Activated CD8-positive, alpha-beta T cell treated with anti-CD3 and anti-CD28 coated beads for 36 hours (primary cell): ENCODE results near the gene ERBB3. TPM values are rescaled to one million over a fixed set of nuclear protein-coding genes. Genes with fewer than 3 reads are reported as not detected.

ENCODE experiments used
- ATAC-seq: fragments of 200-7000 bp; cut with Tn5 transposase; one replicate; pipeline ENCODE4 v1.10.0; 2021; ENCODE audit warnings: mild to moderate bottlenecking, moderate library complexity
- CTCF ChIA-PET: fragments of 350-600 bp; sonication (Branson Sonifier 250); formaldehyde crosslinking; loops from one replicate; lab custom pipeline; 2021; ENCODE audit warnings: antibody characterized with exemption; lab: Charles Lee
- POLR2A ChIA-PET: fragments of 350-600 bp; sonication (Branson Sonifier 250); formaldehyde crosslinking; loops from one replicate; lab custom pipeline; 2021; ENCODE audit warnings: antibody characterized with exemption; lab: Charles Lee
- DNase-seq: peaks from one replicate; pipeline ENCODE4 v3.0.0-alpha.2; 2020
- H3K27ac Mint-ChIP-seq: one replicate; pipeline ENCODE4 v1.8.0; 2021; ENCODE audit warnings: mild to moderate bottlenecking, mixed read lengths
- H3K27me3 Mint-ChIP-seq: one replicate; pipeline ENCODE4 v1.8.0; 2021; ENCODE audit warnings: mixed read lengths
- H3K36me3 Mint-ChIP-seq: one replicate; pipeline ENCODE4 v1.8.0; 2021; ENCODE audit warnings: low read depth, mixed read lengths
- H3K4me1 Mint-ChIP-seq: one replicate; pipeline ENCODE4 v1.8.0; 2021; ENCODE audit warnings: low read depth, mixed read lengths
- H3K4me3 Mint-ChIP-seq: one replicate; pipeline ENCODE4 v1.8.0; 2021; ENCODE audit warnings: mild to moderate bottlenecking, moderate library complexity, mixed read lengths
- H3K9me3 Mint-ChIP-seq: one replicate; pipeline ENCODE4 v1.8.0; 2021; ENCODE audit warnings: mixed read lengths
- CTCF ChIP-seq: fragments of 200-600 bp; IDR thresholded peaks from one replicate; pipeline ENCODE4 v1.8.0; 2022; ENCODE audit warnings: antibody characterized with exemption, mild to moderate bottlenecking
- intact Hi-C: fragments of 100-400 bp; cut with micrococcal nuclease; formaldehyde crosslinking; loops from one replicate; pipeline ENCODE4 v1.10.0; 2022
- total RNA-seq, 2 experiments: library from RNA; stranded (reverse); gene quantifications; one replicate each; pipeline ENCODE4 v1.2.3, GENCODE V29; 2021

Gene ERBB3
- total RNA-seq, 2 experiments from 2014 or later: 0.98 to 0.99 TPM

GRCh38 chr12:56104815-56105608, 25.0 kb downstream of the ERBB3 start:
- peak overlapping the region; percentile 95 for H3K4me3 Mint-ChIP-seq
- peak; percentile 50 for DNase-seq
- ATAC-seq: peak; percentile 1
- H3K27ac Mint-ChIP-seq: peak overlapping the region; percentile 99
- H3K9me3 Mint-ChIP-seq: no peaks in the 10 kb centered on the region
- POLR2A ChIA-PET: interaction anchor here (0.6 to 9.1 kb wide), 23 partner anchors 8 to 374 kb away, joined by 3 to 162 read pairs (median 6); partner anchors contain the start of genes ERBB3, ESYT1, MYL6 and PYM1
- intact Hi-C loops: loop anchor here (1.0 kb wide), 1 partner anchor 47 kb away; the partner anchor contains the start of gene MYL6B
- TF ChIP-seq CTCF: no peak
- peaks cover 44% of the 10 kb centered on the region for H3K4me1 Mint-ChIP-seq
- no peaks in the 10 kb centered on the region for H3K27me3 Mint-ChIP-seq
- CTCF ChIA-PET: interaction anchor here (0.9 to 8.1 kb wide), 16 partner anchors 8 to 165 kb away, joined by 3 to 53 read pairs (median 6); partner anchors contain the start of genes ERBB3, ESYT1, RAB5B and SMARCC2
- H3K36me3 Mint-ChIP-seq: peaks cover 49% of the 10 kb centered on the region

DNA sequence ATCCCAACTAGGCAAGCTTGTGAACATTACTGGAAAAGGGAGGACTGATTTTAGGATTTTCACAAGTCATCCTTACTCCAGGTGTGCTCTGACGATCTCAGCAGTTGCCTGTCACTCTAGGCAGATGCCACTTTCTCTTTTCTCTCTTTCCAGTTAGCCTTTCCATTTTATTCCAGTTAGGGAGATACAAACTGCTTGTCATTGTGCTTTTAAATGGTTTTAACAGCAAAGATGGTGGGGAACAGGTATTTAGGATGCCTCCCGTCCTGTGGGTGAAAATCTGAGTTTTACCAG, 25.6 kb downstream of the ERBB3 start:
- ATAC-seq (no peak), DNase-seq (no peak)
- intact Hi-C loops: no loop called here
- CTCF ChIA-PET: interaction anchor here (1.5 to 8.1 kb wide), 9 partner anchors 8 to 131 kb away, joined by 4 to 53 read pairs (median 8); partner anchors contain the start of genes RAB5B, SMARCC2, SUOX and ZC3H10
- Mint-ChIP-seq H3K9me3 (no peaks in the 10 kb centered on the region), H3K36me3 (peaks cover 54% of the 10 kb centered on the region), H3K27me3 (no peaks in the 10 kb centered on the region), H3K27ac (peak overlapping the region; percentile 99), H3K4me1 (peaks cover 46% of the 10 kb centered on the region), H3K4me3 (peak overlapping the region; percentile 95)
- TF ChIP-seq CTCF: no peak
- POLR2A ChIA-PET: interaction anchor here (0.6 to 9.1 kb wide), 12 partner anchors 12 to 178 kb away, joined by 3 to 162 read pairs (median 5); partner anchors contain the start of genes ESYT1, MYL6, PYM1 and RAB5B

DNA sequence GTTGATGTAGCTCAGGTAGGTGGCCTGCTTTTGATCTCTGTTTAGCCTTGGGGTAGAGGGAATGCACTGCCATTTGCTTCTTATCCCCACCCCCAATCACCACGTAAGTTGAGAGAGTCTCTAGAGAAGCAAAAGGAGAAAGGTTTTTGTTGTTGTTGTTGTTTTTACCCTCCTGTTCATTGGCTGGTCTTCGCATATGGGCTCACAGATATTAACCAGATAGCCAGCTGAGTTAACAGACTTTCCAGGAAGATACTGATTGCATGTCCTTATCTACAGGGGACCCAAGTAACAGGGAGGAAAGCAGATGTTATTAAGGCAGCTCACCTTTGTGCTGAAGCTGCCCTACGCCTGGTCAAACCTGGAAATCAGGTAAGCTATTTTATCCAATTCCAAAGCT, 27.3 kb downstream of the ERBB3 start:
- Mint-ChIP-seq H3K4me1 (peaks cover 39% of the 10 kb centered on the region), H3K9me3 (no peaks in the 10 kb centered on the region), H3K27me3 (no peaks in the 10 kb centered on the region), H3K36me3 (peaks cover 69% of the 10 kb centered on the region), H3K4me3 (peak overlapping the region; percentile 28), H3K27ac (peak overlapping the region; percentile 77)
- intact Hi-C loops: no loop called here
- DNase-seq (no peak), ATAC-seq (no peak)
- no peak for TF ChIP-seq CTCF
- ChIA-PET POLR2A (interaction anchor here (0.6 to 9.1 kb wide), 5 partner anchors 10 to 67 kb away, joined by 3 to 162 read pairs (median 4); partner anchors contain the start of genes RPL41 and ZC3H10), CTCF (interaction anchor here (1.0 to 8.1 kb wide), 4 partner anchors 11 to 369 kb away, joined by 3 to 53 read pairs (median 8); partner anchors contain the start of gene ZC3H10)

DNA sequence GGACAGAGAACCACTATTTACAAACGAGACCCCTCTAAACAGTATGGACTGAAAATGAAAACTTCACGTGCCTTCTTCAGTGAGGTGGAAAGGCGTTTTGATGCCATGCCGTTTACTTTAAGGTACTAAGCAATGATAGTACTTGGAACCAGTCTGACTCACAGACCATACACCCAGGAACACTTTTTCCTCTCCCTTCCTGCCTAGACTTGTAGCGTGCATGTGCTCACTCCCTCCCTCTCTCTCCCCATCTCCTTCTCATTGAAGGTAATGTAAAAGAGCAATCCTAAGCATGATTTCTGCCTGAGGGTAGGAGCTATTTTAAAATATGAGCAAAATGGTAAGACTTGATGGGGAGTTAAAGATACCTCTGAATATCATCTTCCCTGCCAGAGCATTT, 30.6 kb downstream of the ERBB3 start:
- ChIA-PET POLR2A (interaction anchor here (0.8 to 9.1 kb wide), 8 partner anchors 7 to 65 kb away, joined by 3 to 162 read pairs (median 4); partner anchors contain the start of genes ESYT1, RPL41 and ZC3H10), CTCF (interaction anchor here (1.3 kb wide), 1 partner anchor 63 kb away, joined by 5 read pairs; no protein-coding TSS in a partner anchor)
- Mint-ChIP-seq H3K27me3 (no peaks in the 10 kb centered on the region), H3K4me3 (no peak overlapping the region), H3K9me3 (no peaks in the 10 kb centered on the region), H3K27ac (peak overlapping the region; percentile 73), H3K36me3 (peaks cover 83% of the 10 kb centered on the region), H3K4me1 (peaks cover 31% of the 10 kb centered on the region)
- no peak for TF ChIP-seq CTCF
- intact Hi-C loops: no loop called here
- no peak for DNase-seq
- no peak for ATAC-seq
